Keratinocyte (primary cell): Measurements from ENCODE around the gene DNAH17. TPM values are rescaled to one million over a fixed set of nuclear protein-coding genes. Genes with fewer than 3 reads are reported as not detected.

Experiments used
- DNase-seq: peaks from one replicate; pipeline ENCODE4 v3.0.0-alpha.2; 2011; ENCODE audit warnings: low read depth, missing footprints, low spot score
- FAIRE-seq: peaks from 2 replicates; lab custom pipeline; 2011; peaks lifted over from hg19 to GRCh38; lab: Jason Lieb, UNC
- H2AFZ ChIP-seq: 2 replicates; pipeline ENCODE4 v1.6.0; 2012; ENCODE audit warnings: low read length, control low read depth, inconsistent platforms; ENCODE audit not compliant: control insufficient read depth
- H3K27ac ChIP-seq: 2 replicates; pipeline ENCODE4 v1.5.1; 2011; ENCODE audit warnings: low read length; ENCODE audit not compliant: control insufficient read depth, insufficient read depth
- H3K27me3 ChIP-seq: 3 replicates; pipeline ENCODE4 v1.6.0; 2011; ENCODE audit warnings: low read length; ENCODE audit not compliant: control insufficient read depth, insufficient read depth; ENCODE audit errors: extremely low read depth
- H3K36me3 ChIP-seq, 2 experiments: 2 replicates in 1 of 2; 3 replicates in 1 of 2; pipeline ENCODE4 v1.5.1; 2011; ENCODE audit warnings: low read length in 2 of 2, mild to moderate bottlenecking in 1 of 2; ENCODE audit not compliant: control insufficient read depth in 2 of 2, insufficient read depth in 2 of 2; ENCODE audit errors: extremely low read depth in 1 of 2
- H3K4me1 ChIP-seq: 3 replicates; pipeline ENCODE4 v1.5.1; 2011; ENCODE audit warnings: low read length; ENCODE audit not compliant: control insufficient read depth, insufficient read depth; ENCODE audit errors: extremely low read depth
- H3K4me2 ChIP-seq: 3 replicates; pipeline ENCODE4 v1.6.0; 2011; ENCODE audit warnings: low read depth, low read length; ENCODE audit not compliant: control insufficient read depth, insufficient read depth; ENCODE audit errors: extremely low read depth
- H3K4me3 ChIP-seq, 3 experiments: fragments of 200-600 bp in 1 of 3; sonication (generic) in 1 of 3; 2 replicates in 2 of 3; 3 replicates in 1 of 3; pipeline ENCODE4 v1.5.1; 2011 to 2016; ENCODE audit warnings: low read length in 3 of 3, mild to moderate bottlenecking in 3 of 3, control low read depth in 2 of 3, inconsistent platforms in 1 of 3, low read depth in 1 of 3, mixed read lengths in 1 of 3, mixed run types in 1 of 3, moderate library complexity in 1 of 3; ENCODE audit not compliant: control insufficient read depth in 2 of 3, insufficient read depth in 2 of 3; ENCODE audit errors: extremely low read depth in 1 of 3
- H3K79me2 ChIP-seq: 2 replicates; pipeline ENCODE4 v1.6.0; 2012; ENCODE audit warnings: low read length; ENCODE audit not compliant: control insufficient read depth, insufficient read depth
- H3K9ac ChIP-seq: 3 replicates; pipeline ENCODE4 v1.6.0; 2011; ENCODE audit warnings: low read length; ENCODE audit not compliant: control insufficient read depth, insufficient read depth; ENCODE audit errors: extremely low read depth
- H3K9me1 ChIP-seq: 3 replicates; pipeline ENCODE4 v1.6.0; 2011; ENCODE audit warnings: low read length; ENCODE audit not compliant: control insufficient read depth, insufficient read depth; ENCODE audit errors: extremely low read depth
- H3K9me3 ChIP-seq: 2 replicates; pipeline ENCODE4 v1.5.1; 2012; ENCODE audit warnings: low read depth, low read length; ENCODE audit not compliant: control insufficient read depth
- H4K20me1 ChIP-seq: 3 replicates; pipeline ENCODE4 v1.6.0; 2011; ENCODE audit warnings: low read length; ENCODE audit not compliant: control insufficient read depth, insufficient read depth; ENCODE audit errors: extremely low read depth
- EZH2 ChIP-seq: IDR thresholded peaks from one replicate; pipeline ENCODE4 v1.6.1; 2012; ENCODE audit warnings: inconsistent platforms, mild to moderate bottlenecking, low read length, moderate library complexity
- dilution Hi-C: fragments of 300-500 bp; cut with MboI; formaldehyde crosslinking; loops from one replicate; pipeline ENCODE4 v1.7.0; 2020; ENCODE audit warnings: low sequenced_read_pairs; ENCODE audit not compliant: extremely low pct_ligation_motif_present
- polyA plus RNA-seq, 5 experiments: library from polyadenylated mRNA; depleted of rRNA in 3 of 5; stranded (reverse) in 3 of 5; stranded (forward) in 1 of 5; unstranded in 1 of 5; fragments of >200 nt; gene quantifications; 1 replicate in 1 of 5; 2 replicates in 3 of 5; 3 replicates in 1 of 5; pipeline versions ENCODE4 v1.2.1 to v1.2.3, GENCODE V29; 2011 to 2012; ENCODE audit warnings: missing spikeins in 2 of 5, low read depth in 1 of 5, low replicate concordance in 1 of 5
- TF ChIP-seq, protein P1 (sequence below), 3 experiments: IDR thresholded peaks in 1 of 3; conservative IDR thresholded peaks in 1 of 3; optimal IDR thresholded peaks in 1 of 3; 2 replicates in 2 of 3; 3 replicates in 1 of 3; pipeline versions ENCODE3 to v1.5.1; 2011; ENCODE audit warnings: low read length in 3 of 3, mild to moderate bottlenecking in 3 of 3, moderate library complexity in 2 of 3, control low read depth in 1 of 3, inconsistent platforms in 1 of 3; ENCODE audit not compliant: insufficient read depth in 2 of 3; ENCODE audit errors: extremely low read depth in 1 of 3

The DNAH17 gene
- polyA plus RNA-seq, 1 donor (not counting 4 experiments of a cell fraction or from before 2014, with no cell fraction given): 0.16 TPM

DNA sequence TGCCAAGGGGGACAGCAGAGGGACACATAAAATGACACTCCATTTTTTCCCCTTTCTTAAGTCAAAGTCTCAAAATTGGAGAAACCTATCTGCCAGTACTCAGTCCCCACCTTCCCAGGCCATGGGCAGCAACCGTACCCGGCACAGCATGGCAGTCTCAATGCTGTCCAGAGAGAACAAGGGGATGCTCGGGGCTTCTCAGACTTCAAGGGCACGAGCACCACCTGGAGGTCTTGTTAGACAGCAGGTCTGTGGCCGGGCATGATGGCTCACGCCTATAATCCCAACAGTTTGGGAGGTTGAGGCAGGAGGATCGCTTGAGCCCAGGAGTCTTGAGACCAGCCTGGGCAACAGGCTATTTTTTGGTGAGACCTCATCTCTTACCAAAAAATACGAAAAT is 3.2 kb downstream of the DNAH17 start:
- no peaks in the 10 kb centered on the region for H4K20me1 ChIP-seq
- TF ChIP-seq EZH2: no peak
- TF ChIP-seq, protein P1, sequence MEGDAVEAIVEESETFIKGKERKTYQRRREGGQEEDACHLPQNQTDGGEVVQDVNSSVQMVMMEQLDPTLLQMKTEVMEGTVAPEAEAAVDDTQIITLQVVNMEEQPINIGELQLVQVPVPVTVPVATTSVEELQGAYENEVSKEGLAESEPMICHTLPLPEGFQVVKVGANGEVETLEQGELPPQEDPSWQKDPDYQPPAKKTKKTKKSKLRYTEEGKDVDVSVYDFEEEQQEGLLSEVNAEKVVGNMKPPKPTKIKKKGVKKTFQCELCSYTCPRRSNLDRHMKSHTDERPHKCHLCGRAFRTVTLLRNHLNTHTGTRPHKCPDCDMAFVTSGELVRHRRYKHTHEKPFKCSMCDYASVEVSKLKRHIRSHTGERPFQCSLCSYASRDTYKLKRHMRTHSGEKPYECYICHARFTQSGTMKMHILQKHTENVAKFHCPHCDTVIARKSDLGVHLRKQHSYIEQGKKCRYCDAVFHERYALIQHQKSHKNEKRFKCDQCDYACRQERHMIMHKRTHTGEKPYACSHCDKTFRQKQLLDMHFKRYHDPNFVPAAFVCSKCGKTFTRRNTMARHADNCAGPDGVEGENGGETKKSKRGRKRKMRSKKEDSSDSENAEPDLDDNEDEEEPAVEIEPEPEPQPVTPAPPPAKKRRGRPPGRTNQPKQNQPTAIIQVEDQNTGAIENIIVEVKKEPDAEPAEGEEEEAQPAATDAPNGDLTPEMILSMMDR (optimal IDR thresholded peaks at IDR 0.05 in 1 of 3, IDR thresholded peaks at IDR 0.05 in 1 of 3, conservative IDR thresholded peaks at IDR 0.05 in 1 of 3; ENCODE audit: extremely low read depth in 1 of 3, insufficient read depth in 2 of 3, low read length in 3 of 3): no peak
- H3K4me1 ChIP-seq: no peaks in the 10 kb centered on the region
- H3K4me2 ChIP-seq: no peak overlapping the region
- H3K9me1 ChIP-seq: no peaks in the 10 kb centered on the region
- no peaks in the 10 kb centered on the region for H3K36me3 ChIP-seq
- H3K9me3 ChIP-seq: no peaks in the 10 kb centered on the region
- H3K27ac ChIP-seq: no peak overlapping the region
- no peak overlapping the region for H3K9ac ChIP-seq
- DNase-seq (no peak), FAIRE-seq (no peak)
- H3K79me2 ChIP-seq: no peaks in the 10 kb centered on the region
- dilution Hi-C loops: no loop called here
- no peak overlapping the region for H3K4me3 ChIP-seq
- H2AFZ ChIP-seq: no peak overlapping the region
- peaks cover 7% of the 10 kb centered on the region for H3K27me3 ChIP-seq

DNA sequence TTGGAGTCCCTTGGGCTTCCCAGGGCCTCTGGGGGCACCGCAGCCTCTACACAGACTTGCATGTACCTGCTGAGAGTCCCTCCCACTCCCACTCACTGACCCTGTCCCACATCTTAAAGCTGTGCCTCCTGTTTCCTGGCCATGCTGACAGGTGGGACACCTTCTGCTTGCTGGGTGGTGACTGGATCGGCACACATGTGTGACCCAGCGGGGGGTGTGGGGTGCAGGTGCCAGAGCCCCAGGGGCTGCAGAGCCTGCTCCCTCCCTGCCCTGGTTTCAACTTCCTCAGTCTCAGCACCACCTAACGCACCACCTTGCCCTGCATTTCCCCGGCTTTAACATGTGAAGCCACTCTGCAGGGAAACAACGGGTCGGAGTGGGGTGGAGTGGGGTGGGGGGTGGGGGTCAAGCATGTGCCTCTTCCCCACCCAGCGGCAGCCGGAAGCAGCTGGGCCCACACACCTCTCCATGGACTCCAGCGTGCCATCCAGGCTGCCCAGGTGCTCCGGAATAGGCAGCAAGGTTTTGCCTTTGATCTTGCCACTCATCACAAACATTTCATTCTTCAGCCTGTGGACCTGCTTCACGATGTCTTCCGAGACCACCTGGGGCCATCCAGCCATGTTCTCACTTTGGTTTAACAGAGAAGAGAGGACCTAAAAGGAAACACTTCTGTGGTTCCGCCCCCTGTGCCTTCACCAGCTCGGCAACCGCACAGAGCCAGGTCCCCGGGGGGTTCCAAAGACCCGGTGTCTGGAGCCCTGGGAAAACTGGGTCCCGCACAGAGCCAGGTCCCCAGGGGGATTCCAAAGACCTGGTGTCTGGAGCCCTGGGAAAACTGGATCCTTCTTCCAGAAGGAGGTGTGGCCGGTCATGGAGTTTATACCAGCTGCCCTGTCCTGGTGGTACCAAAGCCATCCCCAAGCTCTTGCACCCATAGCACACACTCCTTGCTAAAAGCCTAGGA is 4.7 kb downstream of the DNAH17 start:
- Histone ChIP-seq H3K9me1 (no peaks in the 10 kb centered on the region), H3K9ac (no peak overlapping the region), H3K27me3 (peaks cover 7% of the 10 kb centered on the region), H3K27ac (no peak overlapping the region), H2AFZ (no peak overlapping the region), H3K79me2 (no peaks in the 10 kb centered on the region), H3K4me2 (no peak overlapping the region), H3K4me3 (no peak overlapping the region), H3K9me3 (no peaks in the 10 kb centered on the region), H3K4me1 (no peaks in the 10 kb centered on the region), H4K20me1 (no peaks in the 10 kb centered on the region), H3K36me3 (no peaks in the 10 kb centered on the region)
- dilution Hi-C loops: no loop called here
- DNase-seq (no peak), FAIRE-seq (no peak)
- TF ChIP-seq, protein P1 (optimal IDR thresholded peaks at IDR 0.05 in 1 of 3, IDR thresholded peaks at IDR 0.05 in 1 of 3, conservative IDR thresholded peaks at IDR 0.05 in 1 of 3; ENCODE audit: extremely low read depth in 1 of 3, insufficient read depth in 2 of 3, low read length in 3 of 3): no peak
